Colon (tissue), 2 donors: Measurements from ENCODE around the gene PLP2.
"Not testable (repeated sequence)": the region's sequence is repeated elsewhere in the genome, so short reads cannot be mapped to it uniquely, and the experiment has no call there.

Experiments used
- FAIRE-seq: peaks from 2 replicates; lab custom pipeline; 2012; peaks lifted over from hg19 to GRCh38; lab: Jason Lieb, UNC
- donor health status: control.
- donor health status: control.

PLP2 gene, protein sequence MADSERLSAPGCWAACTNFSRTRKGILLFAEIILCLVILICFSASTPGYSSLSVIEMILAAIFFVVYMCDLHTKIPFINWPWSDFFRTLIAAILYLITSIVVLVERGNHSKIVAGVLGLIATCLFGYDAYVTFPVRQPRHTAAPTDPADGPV

DNA sequence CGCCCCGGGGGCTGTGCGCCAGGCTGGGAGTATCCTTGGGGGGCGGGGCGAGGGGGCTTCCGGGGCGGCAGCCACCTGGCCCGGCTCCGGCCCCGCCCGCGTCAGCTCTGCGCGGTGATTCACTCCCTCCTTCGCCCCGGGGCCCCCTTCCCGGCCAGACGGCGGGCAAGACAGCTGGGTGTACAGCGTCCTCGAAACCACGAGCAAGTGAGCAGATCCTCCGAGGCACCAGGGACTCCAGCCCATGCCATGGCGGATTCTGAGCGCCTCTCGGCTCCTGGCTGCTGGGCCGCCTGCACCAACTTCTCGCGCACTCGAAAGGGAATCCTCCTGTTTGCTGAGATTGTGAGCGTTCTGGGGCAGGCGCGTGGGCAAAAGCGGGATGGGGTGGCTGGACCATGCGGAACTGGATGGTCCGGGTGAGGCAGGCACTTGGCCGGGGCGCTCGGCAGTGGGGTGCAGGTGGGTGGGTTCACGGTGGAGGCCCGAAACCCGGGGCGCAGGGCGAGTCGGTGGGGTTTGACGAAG is at the start of gene PLP2:
PLP2 (plus strand) TSS at position 147 of the 528 bp plus-strand sequence; CDS start at position 250, 103 bp downstream.
- FAIRE-seq = no peak

DNA sequence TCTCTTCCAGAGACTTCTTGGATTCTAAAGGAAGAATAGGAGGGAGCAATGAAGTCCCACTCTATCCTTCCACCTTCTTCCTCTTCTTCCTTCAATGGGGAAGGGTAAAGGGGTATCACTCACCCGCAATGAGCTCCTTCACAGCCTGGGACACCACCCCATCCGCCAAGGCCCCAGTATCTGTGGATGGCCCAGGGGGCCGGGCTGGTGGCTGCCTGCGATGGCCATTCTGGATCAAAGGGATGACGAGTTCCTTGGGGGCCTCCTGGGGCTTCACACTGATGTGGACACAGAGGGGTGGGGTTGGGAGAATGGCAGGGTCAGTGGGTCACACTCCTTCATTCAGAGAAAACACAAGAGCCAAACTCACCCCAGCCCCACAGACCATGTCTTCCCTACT is 49.2 kb upstream of the PLP2 start:
- FAIRE-seq = no peak

DNA sequence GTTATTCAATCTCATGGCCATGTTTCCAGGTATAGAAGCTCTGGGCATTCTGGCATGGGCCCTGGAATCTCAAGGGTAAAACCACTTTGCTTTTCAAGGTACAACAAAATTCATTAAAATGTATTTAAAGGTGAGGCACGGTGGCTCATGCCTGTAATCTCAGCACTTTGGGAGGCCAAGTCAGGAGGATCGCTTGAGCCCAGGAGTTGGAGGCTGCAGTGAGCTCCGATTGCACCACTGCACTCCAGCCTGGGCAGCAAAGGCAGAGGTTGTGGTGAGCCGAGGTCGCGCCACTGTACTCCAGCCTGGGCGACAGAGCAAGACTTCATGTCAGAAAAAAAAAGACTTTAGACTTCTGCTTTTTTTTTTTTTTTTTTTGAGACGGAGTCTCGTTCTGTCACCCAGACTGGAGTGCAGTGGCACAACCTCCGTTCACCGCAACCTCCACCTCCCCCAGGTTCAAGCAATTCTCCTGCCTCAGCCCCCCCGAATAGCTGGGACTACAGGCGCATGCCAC is 43.9 kb upstream of the PLP2 start:
- FAIRE-seq = peak; percentile 33

DNA sequence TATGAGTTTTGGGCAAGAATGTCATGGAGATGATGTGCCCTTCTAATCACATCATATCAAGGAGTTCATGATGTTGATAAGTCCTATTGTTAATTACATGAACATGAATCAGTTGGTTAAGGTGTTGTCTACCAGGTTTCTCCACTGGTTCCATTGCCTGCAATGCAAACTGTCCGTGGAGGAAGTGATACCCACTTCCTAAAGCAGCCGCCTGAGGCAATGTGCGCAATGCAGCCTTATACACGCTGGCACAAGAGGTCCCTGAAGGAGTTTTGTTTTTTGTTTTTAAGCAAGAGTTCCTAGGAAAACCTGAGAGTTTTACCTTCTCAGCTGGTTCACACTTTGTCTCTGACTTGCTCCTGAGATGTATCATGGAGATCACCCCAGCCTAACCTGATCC is 42.3 kb upstream of the PLP2 start:
- no peak for FAIRE-seq

DNA sequence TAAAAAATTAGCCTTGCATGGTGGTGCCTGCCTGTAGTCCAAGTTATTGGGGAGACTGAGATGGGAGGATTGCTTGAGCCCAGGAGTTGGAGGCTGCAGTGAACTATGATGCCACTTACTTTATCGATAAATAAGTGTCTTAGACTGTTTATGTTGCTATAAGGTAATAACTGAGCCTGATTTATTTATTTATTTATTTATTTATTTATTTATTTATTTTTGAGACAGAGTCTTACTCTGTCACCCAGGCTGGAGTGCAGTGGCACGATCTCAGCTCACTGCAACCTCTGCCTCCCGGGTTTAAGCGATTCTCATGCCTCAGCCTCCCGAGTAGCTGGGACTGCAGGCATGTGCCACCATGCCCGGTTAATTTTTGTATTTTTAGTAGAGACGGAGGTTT is 39.4 kb upstream of the PLP2 start:
- FAIRE-seq = not testable (repeated sequence)

DNA sequence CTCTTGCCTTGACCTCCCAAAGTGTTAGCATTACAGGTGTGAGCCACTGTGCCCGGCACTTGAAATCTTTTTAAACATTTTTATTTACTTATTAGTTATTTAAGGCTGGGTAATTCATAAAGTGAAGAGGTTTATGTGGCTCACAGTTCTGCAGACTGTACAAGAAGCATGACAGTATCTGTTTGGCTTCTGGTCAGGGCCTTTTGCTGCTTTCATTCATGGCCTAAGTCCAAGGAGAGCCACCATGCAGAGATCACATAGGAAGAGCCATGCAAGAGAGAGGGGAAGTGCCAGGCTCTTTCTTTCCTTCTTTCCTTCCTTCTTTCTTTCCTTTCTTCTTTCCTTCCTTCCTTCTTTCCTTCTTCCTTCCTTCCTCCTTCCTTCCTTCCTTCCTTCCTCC is 37.9 kb upstream of the PLP2 start:
- FAIRE-seq = no peak

DNA sequence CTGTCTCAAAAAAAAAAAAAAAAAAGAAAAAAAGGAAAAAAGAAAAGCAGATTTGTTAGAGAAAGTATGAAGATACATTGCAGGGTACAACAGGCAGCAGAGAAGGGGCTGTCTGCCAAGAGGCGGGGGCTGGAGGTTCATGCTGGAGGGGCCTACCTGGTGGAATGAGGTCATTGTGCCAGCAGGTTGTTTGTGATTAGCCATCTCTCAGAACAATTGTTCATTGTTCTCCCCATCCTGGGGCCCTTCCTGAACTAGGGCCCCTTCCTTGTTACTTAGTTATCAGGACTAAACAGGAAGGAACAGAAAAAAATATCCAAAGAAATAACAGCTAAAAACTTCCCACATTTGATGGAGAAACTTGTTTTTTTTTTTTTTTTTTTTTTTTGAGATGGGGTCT is 34.2 kb upstream of the PLP2 start:
- no peak for FAIRE-seq

DNA sequence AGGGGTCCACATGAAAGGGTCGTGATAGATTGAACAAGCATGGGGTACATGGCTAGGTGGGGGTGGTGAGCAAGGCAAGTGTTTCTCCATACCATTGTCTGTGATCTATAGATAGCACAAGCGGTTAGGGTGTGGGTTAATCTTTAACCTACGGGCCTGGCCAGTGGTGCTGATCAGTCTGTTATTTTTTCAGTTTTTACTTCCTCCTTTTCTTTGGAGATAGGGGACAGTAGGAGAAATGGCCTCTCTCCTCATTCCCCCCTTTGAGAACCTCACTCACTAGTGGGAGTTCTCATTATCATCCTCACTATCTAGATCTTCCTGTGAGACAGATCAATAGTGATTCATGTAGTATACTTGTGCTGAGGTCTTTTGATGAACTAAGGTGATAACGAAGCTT is 32.0 kb upstream of the PLP2 start:
- FAIRE-seq = peak; percentile 5

DNA sequence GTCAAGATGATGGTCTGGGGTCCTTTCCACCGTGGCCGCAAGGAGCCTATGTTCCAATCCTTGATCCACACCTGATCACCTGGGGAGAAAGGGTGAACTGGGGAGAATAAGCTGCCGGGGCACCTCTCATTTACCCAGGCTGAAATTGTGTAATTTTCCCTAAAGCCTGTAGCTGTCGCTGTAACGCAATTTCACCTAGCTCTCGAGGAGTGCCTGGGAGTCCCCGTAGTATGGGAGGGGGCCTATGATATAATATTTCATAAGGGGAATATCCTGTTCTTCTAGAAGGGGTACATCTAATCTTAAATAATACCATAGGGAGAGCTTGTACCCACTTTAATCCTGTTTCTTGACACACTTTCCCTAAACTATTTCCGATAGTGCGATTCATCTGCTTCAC is 29.4 kb upstream of the PLP2 start:
- not testable (repeated sequence) for FAIRE-seq

DNA sequence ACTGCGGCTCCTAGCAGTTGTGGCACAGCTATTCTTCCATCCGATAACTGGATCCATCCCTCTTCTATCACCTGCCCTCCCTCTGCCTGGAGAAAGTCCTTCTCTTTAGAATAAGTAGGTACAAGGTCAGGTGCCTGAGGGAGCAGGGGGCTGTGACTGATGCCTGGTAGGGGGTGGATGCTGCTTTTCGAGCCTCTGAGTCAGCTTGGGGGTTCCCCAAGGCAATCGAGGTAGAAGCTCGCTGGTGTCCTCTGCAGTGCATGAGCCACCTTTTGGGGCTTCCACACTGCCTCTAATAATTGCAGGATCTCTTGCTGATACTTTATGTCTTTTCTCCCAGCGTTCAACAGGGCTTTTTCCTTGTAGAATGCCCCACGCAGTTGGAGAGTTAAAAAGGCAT is 28.5 kb upstream of the PLP2 start:
- not testable (repeated sequence) for FAIRE-seq

DNA sequence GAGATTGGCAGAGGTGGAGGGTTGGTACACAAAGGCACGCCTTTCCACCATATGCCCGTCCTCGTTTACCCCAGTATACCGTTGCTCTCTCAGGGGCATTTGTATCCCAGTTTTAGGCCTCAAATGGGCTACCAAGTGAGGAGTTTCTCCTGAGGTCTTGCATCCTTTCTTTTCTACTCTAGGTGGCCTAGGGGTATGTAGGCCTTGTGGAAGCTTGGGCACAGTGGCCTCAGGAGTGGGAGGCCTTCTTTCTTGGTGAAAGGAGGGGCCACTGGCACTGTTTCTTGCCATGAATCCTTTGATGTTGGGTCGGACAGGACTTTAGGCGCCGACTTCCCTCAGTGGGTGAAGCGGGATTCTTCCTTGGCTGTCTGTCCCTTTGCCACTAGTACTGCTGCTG is 24.4 kb upstream of the PLP2 start:
- no peak for FAIRE-seq

DNA sequence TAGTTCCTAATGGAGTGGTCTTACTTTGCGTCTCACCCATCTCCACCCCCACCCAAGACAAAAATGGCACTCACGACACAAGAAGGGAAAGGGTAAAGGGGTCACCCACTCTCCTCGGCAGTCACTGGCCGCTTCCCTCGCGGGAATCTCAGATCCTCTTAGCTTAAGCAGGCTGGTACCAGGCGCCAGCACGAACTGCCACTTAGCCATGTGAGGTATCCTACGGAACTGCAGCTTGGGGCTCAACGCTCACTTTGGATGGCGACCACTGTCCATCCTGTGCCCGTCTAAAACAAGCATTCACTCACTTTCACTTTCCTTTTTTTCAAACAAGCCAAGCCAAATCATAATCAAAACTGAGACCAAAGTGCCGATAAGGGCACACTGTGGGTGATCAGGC is 23.8 kb upstream of the PLP2 start:
- no peak for FAIRE-seq

DNA sequence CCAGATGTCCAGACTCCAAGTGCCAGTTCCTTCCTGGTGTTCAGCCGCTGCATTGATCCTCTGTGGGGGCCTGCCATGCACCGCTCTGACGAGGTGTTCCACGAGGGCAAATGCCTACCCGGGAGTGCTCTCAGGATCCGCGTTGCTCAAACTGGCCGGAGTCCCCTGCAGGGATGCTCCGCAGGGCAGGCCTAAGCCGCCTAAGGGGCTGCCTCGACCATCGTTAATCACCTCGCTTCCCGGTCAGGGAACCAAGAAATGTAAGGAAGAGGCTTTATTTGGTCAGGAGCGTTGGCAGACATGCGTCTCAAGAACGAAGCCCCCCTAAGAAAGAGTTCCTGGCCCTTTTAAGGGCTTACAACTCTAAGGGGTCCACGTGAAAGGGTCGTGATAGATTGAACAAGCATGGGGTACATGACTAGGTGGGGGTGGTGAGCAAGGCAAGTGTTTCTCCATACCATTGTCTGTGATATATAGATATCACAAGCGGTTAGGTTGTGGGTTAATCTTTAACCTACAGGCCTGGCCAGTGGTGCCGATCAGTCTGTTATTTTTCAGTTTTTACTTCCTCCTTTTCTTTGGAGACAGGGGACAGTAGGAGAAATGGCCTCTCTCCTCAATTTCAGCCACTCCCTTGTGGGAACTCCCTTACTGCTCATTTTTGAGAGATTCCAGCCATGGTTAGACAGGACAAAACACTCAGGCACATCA is 23.2 kb upstream of the PLP2 start:
- not testable (repeated sequence) for FAIRE-seq

DNA sequence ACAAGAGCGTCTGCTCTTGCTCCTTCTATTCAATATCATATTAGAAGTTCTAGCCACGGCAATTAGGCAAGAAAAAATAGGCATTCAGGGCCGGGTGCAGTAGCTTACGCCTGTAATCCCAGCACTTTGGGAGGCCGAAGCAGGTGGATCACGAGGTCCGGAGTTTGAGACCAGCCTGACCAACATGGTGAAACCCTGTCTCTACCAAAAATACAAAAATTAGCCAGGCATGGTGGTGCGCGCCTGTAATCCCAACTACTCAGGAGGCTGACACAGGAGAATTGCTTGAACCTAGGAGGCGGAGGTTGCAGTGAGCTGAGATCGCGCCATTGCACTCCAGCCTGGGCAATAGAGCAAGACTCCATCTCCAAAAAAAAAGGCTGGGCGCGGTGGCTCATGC is 22.4 kb upstream of the PLP2 start:
- not testable (repeated sequence) for FAIRE-seq

DNA sequence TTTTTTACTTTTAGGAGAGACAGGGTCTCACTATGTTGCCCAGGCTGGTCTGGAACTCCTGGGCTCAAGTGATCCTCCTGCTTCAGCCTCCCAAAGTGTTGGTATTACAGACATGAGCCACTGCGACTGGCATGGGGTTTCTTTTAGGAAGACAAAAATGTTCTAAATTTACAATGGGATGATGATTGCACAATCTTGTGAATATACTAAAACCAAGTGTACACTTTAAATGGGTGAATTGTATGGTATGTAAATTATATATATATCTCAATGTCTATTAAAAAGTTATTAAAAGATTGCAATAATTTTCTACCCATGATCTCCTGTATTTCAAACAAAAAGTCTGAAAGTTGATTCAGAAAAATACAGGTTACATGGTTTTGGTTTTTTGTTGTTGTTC is 18.2 kb upstream of the PLP2 start:
- peak; percentile 85 for FAIRE-seq

DNA sequence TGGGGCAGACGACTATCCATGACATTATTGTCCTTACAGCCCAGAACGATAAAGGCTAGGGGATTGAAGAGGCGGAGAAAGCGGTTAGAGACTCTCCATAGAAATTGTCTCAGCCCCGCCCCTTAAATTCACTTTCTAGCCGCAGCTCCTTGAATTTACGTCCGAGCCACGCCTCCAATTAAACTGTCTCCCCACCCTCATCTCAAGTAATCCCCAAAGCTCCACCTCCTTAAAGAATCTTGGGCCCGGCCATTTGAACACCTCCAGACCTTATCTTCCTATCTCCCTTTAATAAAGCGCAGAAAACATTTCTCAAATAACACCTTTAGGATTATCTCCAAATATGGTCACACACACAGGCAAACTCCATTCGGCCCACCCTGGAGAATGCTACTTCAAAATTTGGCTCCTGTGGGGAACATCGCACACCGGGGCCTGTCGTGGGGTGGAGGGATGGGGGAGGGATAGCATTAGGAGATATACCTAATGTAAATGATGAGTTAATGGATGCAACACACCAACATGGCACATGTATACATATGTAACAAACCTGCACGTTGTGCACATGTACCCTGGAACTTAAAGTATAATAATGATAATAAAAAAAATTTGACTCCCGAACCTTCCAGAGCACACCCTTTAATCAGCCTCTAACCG is 16.3 kb upstream of the PLP2 start:
- FAIRE-seq = peak; percentile 49

DNA sequence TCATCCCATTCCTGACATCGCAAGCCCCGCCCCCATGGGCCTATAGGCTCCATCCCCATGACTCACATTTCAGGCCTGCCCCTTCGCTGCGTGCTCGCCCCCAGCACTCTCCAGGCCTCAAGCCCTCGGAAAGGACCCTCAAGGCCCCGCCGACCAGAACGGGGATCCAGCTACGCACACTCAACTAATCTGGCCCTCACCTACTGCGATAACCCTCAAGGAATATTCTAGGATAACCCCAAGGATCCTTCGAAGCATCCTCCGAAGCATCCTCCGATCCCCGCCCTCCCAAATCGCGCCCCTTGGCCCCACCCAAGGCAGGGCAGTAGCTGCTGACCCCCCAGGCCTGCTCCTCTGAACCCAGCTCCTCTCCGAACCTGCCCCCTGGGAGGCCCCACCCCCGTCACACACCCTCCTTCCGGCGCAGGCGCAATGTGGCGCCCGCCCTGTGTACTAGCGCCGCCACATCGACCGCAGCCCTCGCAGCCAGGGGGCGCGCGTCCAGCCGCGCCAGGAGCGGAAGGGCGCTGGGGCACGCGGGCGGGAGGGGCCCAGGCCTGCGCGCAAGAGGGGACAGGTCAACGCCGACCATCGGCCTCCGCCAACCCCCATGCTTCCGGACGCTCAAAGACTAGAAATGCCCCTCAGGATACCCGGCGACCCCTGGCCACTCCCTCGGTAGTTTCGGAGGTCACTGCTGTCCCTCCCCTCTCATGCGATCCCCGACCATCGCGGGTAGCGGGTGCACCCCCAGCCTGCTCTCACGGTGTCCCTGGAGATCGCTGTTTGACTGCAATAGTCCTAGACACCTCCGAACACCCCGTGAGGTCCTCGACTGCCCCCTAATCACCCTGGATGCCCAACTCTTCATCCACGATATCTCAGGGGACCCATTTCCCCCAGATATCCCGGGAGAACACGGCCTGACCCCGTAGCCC is 15.5 kb upstream of the PLP2 start:
- no peak for FAIRE-seq

DNA sequence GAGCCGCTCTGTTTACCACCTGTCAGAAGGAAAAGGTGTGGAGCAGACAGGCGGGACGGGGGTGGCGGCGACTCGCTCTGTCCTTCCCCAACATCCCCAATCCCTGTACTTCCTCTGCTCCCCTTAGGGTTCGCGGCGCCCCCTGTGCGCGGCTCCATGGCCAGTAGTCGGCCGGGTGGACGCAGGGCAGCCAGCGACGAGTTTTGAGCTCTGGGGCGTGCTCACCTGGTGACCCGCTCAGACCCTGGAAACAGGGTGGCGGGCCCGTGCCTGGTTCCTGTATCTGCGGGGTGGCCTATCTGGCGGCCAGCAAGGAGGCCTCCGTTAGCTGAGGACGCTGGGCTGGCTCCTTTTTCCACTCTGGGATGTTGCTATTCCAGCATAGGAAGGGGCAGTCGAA is 14.5 kb upstream of the PLP2 start:
- FAIRE-seq = no peak

DNA sequence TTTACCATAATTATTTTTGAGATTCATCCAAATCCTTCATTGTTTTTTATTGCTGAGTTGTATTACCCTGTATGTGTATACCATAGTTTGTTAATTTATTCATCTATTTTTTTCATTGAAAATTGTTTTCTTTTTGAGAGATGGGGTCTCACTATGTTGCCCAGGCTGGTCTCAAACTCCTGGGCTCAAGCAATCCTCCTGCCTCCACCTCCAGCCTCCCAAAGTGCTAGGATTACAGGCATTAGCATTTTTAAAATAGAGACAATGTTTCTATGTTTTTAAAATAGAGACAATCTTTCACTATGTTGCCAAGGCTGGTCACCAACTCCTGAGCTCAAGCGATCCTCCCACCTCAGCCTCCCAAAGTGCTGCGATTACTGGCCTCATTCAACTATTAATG is 10.8 kb upstream of the PLP2 start:
- no peak for FAIRE-seq

DNA sequence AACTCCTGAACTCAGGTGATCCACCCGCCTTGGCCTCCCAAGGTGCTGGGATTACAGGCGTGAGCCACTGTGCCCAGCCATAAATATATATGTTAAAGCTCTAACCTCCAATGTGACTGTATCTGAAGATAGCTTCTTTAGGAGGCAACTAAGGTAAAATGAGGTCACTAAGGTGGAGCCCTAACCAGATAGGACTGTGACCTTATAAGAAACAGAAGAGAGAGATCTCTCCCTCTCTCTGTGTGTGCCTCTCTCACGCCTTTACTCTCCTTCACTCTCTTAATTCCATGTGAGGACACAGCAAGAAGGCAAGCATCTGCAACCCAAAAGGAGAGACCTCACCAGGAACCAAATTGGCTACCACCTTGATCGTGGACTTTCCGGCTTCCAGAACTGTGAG is 10.1 kb upstream of the PLP2 start:
- FAIRE-seq = no peak

DNA sequence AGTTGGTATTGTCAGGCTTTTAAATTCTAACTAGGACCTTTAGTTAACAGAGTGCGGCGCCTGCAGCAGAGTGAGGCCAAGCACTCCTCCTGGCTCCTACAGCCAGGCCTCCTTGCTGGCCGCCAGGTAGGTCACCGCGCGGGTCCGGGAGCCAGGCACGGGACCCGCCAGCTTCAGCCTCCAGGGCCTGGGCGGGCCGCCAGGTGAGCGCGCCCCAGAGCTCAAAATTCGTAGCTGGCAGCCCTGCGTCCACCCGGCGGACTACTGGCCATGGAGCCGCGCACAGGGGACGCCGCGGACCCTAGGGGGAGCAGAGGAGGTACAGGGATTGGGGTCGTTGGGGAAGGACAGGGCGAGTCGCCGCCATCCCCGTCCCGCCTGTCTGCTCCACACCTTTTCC is 9.1 kb upstream of the PLP2 start, which contains the start of gene MAGIX:
MAGIX (plus strand) TSS at position 139 of the 400 bp plus-strand sequence; CDS start at position 271, 132 bp downstream.
- no peak for FAIRE-seq
